Lower lobe of right lung (tissue), 2 donors: Measurements from ENCODE around the gene GTPBP4. TPM values are rescaled to one million over a fixed set of nuclear protein-coding genes. Genes with fewer than 3 reads are reported as not detected.
"Not testable (repeated sequence)": the region's sequence is repeated elsewhere in the genome, so short reads cannot be mapped to it uniquely, and the experiment has no call there.

ENCODE experiments used
- ATAC-seq, 2 donors: fragments of 200-7000 bp; cut with Tn5 transposase; one replicate each; pipeline ENCODE4 v1.9.1; 2020 to 2022; ENCODE audit warnings: mild to moderate bottlenecking in 2 of 2, moderate library complexity in 2 of 2
- DNase-seq: peaks from one replicate; pipeline ENCODE4 v3.0.0-alpha.2; 2020
- H3K27ac ChIP-seq: fragments of 200-600 bp; one replicate; pipeline ENCODE4 v1.8.0; 2022
- H3K27me3 ChIP-seq: fragments of 200-600 bp; one replicate; pipeline ENCODE4 v1.8.0; 2022; ENCODE audit warnings: low read depth
- H3K36me3 ChIP-seq: fragments of 200-600 bp; one replicate; pipeline ENCODE4 v1.8.0; 2022; ENCODE audit warnings: mild to moderate bottlenecking
- H3K4me1 ChIP-seq: fragments of 200-600 bp; one replicate; pipeline ENCODE4 v1.8.0; 2022
- H3K4me3 ChIP-seq: fragments of 200-600 bp; one replicate; pipeline ENCODE4 v1.8.0; 2022; ENCODE audit warnings: mild to moderate bottlenecking
- H3K9me3 ChIP-seq: fragments of 200-600 bp; one replicate; pipeline ENCODE4 v1.8.0; 2022
- intact Hi-C: fragments of 100-400 bp; cut with DNase I; formaldehyde crosslinking; loops from one replicate; pipeline ENCODE4 v1.11.0; 2022
- total RNA-seq: library from RNA; stranded (reverse); fragmentation: NEBNext Ultra II Directional; extraction: Animal tissue kit (Norgen Biotek cat#: 25700); gene quantifications from one replicate; pipeline ENCODE4 v1.2.1, GENCODE V29; 2021
- TF ChIP-seq, protein P1 (sequence below): fragments of 200-600 bp; IDR thresholded peaks from one replicate; pipeline ENCODE4 v1.8.0; 2022; ENCODE audit warnings: antibody characterized with exemption, mild to moderate bottlenecking
- donor health status: DM: no; HTN: yes; CAD: no; lungs with severe emphysema.

The GTPBP4 gene
- total RNA-seq, 1 donor from 2014 or later, result 28.9 TPM

GRCh38 chr10:1059902-1060301 lies 71.7 kb downstream of the GTPBP4 start:
- ATAC-seq, result no peak
- Histone ChIP-seq H3K36me3 (peaks cover 12% of the 10 kb centered on the region), H3K9me3 (no peaks in the 10 kb centered on the region), H3K4me3 (no peak overlapping the region), H3K27ac (no peak overlapping the region), H3K4me1 (peaks cover 31% of the 10 kb centered on the region), H3K27me3 (no peaks in the 10 kb centered on the region)
- TF ChIP-seq, protein P1, sequence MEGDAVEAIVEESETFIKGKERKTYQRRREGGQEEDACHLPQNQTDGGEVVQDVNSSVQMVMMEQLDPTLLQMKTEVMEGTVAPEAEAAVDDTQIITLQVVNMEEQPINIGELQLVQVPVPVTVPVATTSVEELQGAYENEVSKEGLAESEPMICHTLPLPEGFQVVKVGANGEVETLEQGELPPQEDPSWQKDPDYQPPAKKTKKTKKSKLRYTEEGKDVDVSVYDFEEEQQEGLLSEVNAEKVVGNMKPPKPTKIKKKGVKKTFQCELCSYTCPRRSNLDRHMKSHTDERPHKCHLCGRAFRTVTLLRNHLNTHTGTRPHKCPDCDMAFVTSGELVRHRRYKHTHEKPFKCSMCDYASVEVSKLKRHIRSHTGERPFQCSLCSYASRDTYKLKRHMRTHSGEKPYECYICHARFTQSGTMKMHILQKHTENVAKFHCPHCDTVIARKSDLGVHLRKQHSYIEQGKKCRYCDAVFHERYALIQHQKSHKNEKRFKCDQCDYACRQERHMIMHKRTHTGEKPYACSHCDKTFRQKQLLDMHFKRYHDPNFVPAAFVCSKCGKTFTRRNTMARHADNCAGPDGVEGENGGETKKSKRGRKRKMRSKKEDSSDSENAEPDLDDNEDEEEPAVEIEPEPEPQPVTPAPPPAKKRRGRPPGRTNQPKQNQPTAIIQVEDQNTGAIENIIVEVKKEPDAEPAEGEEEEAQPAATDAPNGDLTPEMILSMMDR, result no peak
- intact Hi-C loops, result no loop called here
- no peak for DNase-seq

- H3K9me3 ChIP-seq, result no peaks in the 10 kb centered on the region
- DNase-seq (no peak), ATAC-seq (no peak)
- peaks cover 10% of the 10 kb centered on the region for H3K36me3 ChIP-seq
- H3K27ac ChIP-seq, result no peak overlapping the region
- peaks cover 25% of the 10 kb centered on the region for H3K4me1 ChIP-seq
- H3K4me3 ChIP-seq, result no peak overlapping the region
- TF ChIP-seq, protein P1, result no peak
- no peaks in the 10 kb centered on the region for H3K27me3 ChIP-seq
- intact Hi-C loops, result no loop called here
Measured at GRCh38 chr10:1061930-1062774, 73.9 kb downstream of the GTPBP4 start.

- peaks cover 14% of the 10 kb centered on the region for H3K4me1 ChIP-seq
- TF ChIP-seq, protein P1, result no peak
- no peak overlapping the region for H3K27ac ChIP-seq
- ATAC-seq (peak; percentile 32 to 45), DNase-seq (no peak)
- no peak overlapping the region for H3K4me3 ChIP-seq
- H3K27me3 ChIP-seq, result no peaks in the 10 kb centered on the region
- H3K36me3 ChIP-seq, result peaks cover 10% of the 10 kb centered on the region
- H3K9me3 ChIP-seq, result no peaks in the 10 kb centered on the region
- intact Hi-C loops, result no loop called here
Measured at GRCh38 chr10:1063232-1063865, 75.1 kb downstream of the GTPBP4 start.

DNA sequence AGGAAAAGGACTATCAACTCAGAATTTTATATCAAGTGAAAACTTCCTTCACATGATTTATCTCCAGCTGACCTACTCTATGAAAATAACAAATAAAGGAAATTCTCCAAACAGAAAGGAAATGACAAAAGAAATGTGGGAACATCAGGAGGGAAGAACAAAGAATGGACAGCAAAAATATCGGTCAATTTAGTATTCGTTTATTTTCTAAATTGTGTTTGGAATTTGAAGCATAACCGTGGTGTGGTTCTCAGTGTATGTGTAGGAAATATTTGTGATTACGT lies 76.7 kb downstream of the GTPBP4 start:
- peaks cover 12% of the 10 kb centered on the region for H3K4me1 ChIP-seq
- no peaks in the 10 kb centered on the region for H3K27me3 ChIP-seq
- intact Hi-C loops, result no loop called here

DNA sequence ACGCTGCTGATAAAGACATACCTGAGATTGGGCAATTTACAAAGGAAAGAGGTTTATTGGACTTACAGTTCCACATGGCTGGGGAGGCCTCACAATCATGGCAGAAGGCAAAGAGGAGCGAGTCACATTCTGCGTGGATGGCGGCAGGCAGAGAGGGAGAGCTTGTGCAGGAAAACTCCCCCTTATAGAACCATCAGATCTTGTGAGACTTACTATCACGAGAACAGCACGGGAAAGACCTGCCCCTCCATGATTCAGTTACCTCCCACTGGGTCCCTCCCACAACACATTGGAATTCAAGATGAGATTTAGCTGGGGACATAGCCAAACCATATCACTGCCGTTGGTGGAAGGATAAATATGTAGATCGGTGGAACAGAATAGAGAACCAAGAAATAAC lies 78.5 kb downstream of the GTPBP4 start:
- DNase-seq, H3K4me3 ChIP-seq, H3K27me3 ChIP-seq, H3K4me1 ChIP-seq, intact Hi-C loops, H3K36me3 ChIP-seq, H3K27ac ChIP-seq, H3K9me3 ChIP-seq, ATAC-seq: not testable (repeated sequence)

More for the DNA sequence above, 76.7 kb downstream of the GTPBP4 start:
- TF ChIP-seq, protein P1, result no peak
- Histone ChIP-seq H3K4me3 (no peak overlapping the region), H3K27ac (no peak overlapping the region), H3K36me3 (peaks cover 4% of the 10 kb centered on the region), H3K9me3 (no peaks in the 10 kb centered on the region)
- ATAC-seq (no peak), DNase-seq (no peak)
